ENCODE results near the gene DUSP15. TPM values are rescaled to one million over a fixed set of nuclear protein-coding genes. Genes with fewer than 3 reads are reported as not detected.

DUSP15 gene
- polyA plus RNA-seq, 1 donor from 2014 or later = 62.7 TPM

GRCh38 chr20:31843881-31844280 is 26.4 kb downstream of the DUSP15 start:
- no peak overlapping the region for H2AFZ ChIP-seq (ENCODE audit: low read depth, low read length)
- H3K27ac ChIP-seq (ENCODE audit: low read length) = no peak overlapping the region
- no peaks in the 10 kb centered on the region for H3K79me2 ChIP-seq (replicated peaks; ENCODE audit: insufficient read depth, low read length)
- H3K4me2 ChIP-seq (ENCODE audit: low read length) = no peak overlapping the region
- no peaks in the 10 kb centered on the region for H3K36me3 ChIP-seq (ENCODE audit: insufficient read depth, low read length)
- H3F3A ChIP-seq (ENCODE audit: insufficient read depth, low read length, poor library complexity, severe bottlenecking) = no peaks in the 10 kb centered on the region
- H4K20me1 ChIP-seq (ENCODE audit: insufficient read depth) = no peaks in the 10 kb centered on the region
- no peaks in the 10 kb centered on the region for H3K9me2 ChIP-seq (ENCODE audit: insufficient read depth, low read length)
- H3K27me3 ChIP-seq (ENCODE audit: insufficient read depth, low read depth, low read length) = no peaks in the 10 kb centered on the region
- no peak overlapping the region for H3K9ac ChIP-seq (ENCODE audit: low read length)
- H3K4me3 ChIP-seq (ENCODE audit: low read length) = no peak overlapping the region
- no peaks in the 10 kb centered on the region for H3K9me3 ChIP-seq (ENCODE audit: low read length)
- TF ChIP-seq EZH2 (IDR thresholded peaks at IDR 0.05; ENCODE audit: borderline replicate concordance, insufficient read depth, low read length, poor library complexity, severe bottlenecking) (no peak), TAF1 (IDR thresholded peaks at IDR 0.05; ENCODE audit: low read depth) (no peak), SMC3 (conservative IDR thresholded peaks at IDR 0.05; ENCODE audit: poor library complexity) (no peak), MXI1 (conservative IDR thresholded peaks at IDR 0.05; ENCODE audit: poor library complexity, severe bottlenecking) (no peak)

GRCh38 chr20:31843288-31843687 is 27.0 kb downstream of the DUSP15 start:
- Histone ChIP-seq H3F3A (ENCODE audit: insufficient read depth, low read length, poor library complexity, severe bottlenecking) (no peaks in the 10 kb centered on the region), H3K4me3 (ENCODE audit: low read length) (no peak overlapping the region), H3K27me3 (ENCODE audit: insufficient read depth, low read depth, low read length) (no peaks in the 10 kb centered on the region), H3K27ac (ENCODE audit: low read length) (no peak overlapping the region), H2AFZ (ENCODE audit: low read depth, low read length) (no peak overlapping the region), H3K79me2 (replicated peaks; ENCODE audit: insufficient read depth, low read length) (no peaks in the 10 kb centered on the region), H3K36me3 (ENCODE audit: insufficient read depth, low read length) (no peaks in the 10 kb centered on the region), H3K9me2 (ENCODE audit: insufficient read depth, low read length) (no peaks in the 10 kb centered on the region), H3K9me3 (ENCODE audit: low read length) (no peaks in the 10 kb centered on the region), H3K4me2 (ENCODE audit: low read length) (no peak overlapping the region), H3K9ac (ENCODE audit: low read length) (no peak overlapping the region), H4K20me1 (ENCODE audit: insufficient read depth) (no peaks in the 10 kb centered on the region)
- TF ChIP-seq SMC3 (conservative IDR thresholded peaks at IDR 0.05; ENCODE audit: poor library complexity) = no peak
- no peak for TF ChIP-seq RAD21 (conservative IDR thresholded peaks at IDR 0.05)
- TF ChIP-seq TAF1 (IDR thresholded peaks at IDR 0.05; ENCODE audit: low read depth) = no peak
- TF ChIP-seq EP300 (conservative IDR thresholded peaks at IDR 0.05; ENCODE audit: poor library complexity, severe bottlenecking) = no peak
- TF ChIP-seq REST (IDR thresholded peaks at IDR 0.05; ENCODE audit: borderline replicate concordance) = no peak
- TF ChIP-seq EZH2 (IDR thresholded peaks at IDR 0.05; ENCODE audit: borderline replicate concordance, insufficient read depth, low read length, poor library complexity, severe bottlenecking) = no peak
- TF ChIP-seq CTCF (IDR thresholded peaks at IDR 0.05; ENCODE audit: poor library complexity, severe bottlenecking) = no peak
- no peak for TF ChIP-seq MXI1 (conservative IDR thresholded peaks at IDR 0.05; ENCODE audit: poor library complexity, severe bottlenecking)
- no peak for TF ChIP-seq POLR2AphosphoS5 (IDR thresholded peaks at IDR 0.05)
